ENCODE results near the gene BEX4. TPM values are rescaled to one million over a fixed set of nuclear protein-coding genes. Genes with fewer than 3 reads are reported as not detected.
A peak's percentile ranks its signal among the peaks of the same experiment; 100 is the strongest.

Gene BEX4
- total and polyA plus RNA-seq, 10 of the 15 experiments (the other 5 are each of a cell fraction or from before 2014, with no cell fraction given), result 0.76 to 3.3 (median 2.2) TPM

DNA sequence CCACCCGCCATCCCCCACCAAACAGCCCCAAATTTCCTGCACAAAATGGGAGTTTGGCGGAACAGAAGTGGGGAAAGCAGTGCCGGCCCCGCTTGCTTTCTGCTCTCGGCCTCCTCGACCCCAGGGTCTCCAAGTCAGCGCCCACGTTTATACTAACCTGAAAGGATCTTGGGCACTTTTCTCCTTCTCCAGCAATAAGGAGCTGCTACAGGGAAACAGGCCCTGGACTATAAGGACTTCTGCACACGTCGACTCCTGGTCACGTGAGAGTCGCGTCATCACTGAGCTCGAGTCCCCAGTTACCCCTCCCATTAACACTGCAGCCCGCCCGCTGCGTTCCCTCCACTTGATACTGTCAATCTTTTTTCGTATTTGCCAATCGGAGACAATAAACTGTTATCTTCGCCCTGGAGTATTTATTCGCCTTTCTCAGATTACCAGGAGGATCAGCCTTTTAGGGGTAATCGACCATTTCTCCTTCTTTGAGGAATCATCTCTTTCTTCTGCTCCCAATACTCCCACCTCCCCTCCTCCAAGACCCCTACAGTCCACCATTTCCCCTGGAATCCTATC is 40.1 kb downstream of the BEX4 start, which contains the start of gene TCEAL8 (continued):
- TF ChIP-seq, protein P1, sequence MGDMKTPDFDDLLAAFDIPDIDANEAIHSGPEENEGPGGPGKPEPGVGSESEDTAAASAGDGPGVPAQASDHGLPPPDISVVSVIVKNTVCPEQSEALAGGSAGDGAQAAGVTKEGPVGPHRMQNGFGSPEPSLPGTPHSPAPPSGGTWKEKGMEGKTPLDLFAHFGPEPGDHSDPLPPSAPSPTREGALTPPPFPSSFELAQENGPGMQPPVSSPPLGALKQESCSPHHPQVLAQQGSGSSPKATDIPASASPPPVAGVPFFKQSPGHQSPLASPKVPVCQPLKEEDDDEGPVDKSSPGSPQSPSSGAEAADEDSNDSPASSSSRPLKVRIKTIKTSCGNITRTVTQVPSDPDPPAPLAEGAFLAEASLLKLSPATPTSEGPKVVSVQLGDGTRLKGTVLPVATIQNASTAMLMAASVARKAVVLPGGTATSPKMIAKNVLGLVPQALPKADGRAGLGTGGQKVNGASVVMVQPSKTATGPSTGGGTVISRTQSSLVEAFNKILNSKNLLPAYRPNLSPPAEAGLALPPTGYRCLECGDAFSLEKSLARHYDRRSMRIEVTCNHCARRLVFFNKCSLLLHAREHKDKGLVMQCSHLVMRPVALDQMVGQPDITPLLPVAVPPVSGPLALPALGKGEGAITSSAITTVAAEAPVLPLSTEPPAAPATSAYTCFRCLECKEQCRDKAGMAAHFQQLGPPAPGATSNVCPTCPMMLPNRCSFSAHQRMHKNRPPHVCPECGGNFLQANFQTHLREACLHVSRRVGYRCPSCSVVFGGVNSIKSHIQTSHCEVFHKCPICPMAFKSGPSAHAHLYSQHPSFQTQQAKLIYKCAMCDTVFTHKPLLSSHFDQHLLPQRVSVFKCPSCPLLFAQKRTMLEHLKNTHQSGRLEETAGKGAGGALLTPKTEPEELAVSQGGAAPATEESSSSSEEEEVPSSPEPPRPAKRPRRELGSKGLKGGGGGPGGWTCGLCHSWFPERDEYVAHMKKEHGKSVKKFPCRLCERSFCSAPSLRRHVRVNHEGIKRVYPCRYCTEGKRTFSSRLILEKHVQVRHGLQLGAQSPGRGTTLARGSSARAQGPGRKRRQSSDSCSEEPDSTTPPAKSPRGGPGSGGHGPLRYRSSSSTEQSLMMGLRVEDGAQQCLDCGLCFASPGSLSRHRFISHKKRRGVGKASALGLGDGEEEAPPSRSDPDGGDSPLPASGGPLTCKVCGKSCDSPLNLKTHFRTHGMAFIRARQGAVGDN (IDR thresholded peaks at IDR 0.05), result no peak
- TF ChIP-seq MEF2A (IDR thresholded peaks at IDR 0.05; ENCODE audit: insufficient read depth, low read depth, low read length) (no peak), NR2C1 (IDR thresholded peaks at IDR 0.05) (no peak), ASH2L (IDR thresholded peaks at IDR 0.05; ENCODE audit: borderline replicate concordance, low read depth) (no peak), ZBED1 (IDR thresholded peaks at IDR 0.05; ENCODE audit: borderline replicate concordance) (no peak), SUZ12 (IDR thresholded peaks at IDR 0.05; ENCODE audit: unreplicated experiment) (no peak), ZZZ3 (IDR thresholded peaks at IDR 0.05; ENCODE audit: control insufficient read depth, insufficient read length, low read depth) (no peak), MXI1 (IDR thresholded peaks at IDR 0.05; ENCODE audit: low read depth, low read length) (no peak), ZNF384 (IDR thresholded peaks at IDR 0.05; ENCODE audit: borderline replicate concordance, low read depth, low read length) (no peak), TARDBP (IDR thresholded peaks at IDR 0.05; ENCODE audit: borderline replicate concordance) (no peak), SIX5 (IDR thresholded peaks at IDR 0.05; ENCODE audit: low read depth, low read length, severe bottlenecking) (no peak), HCFC1 (IDR thresholded peaks at IDR 0.05; ENCODE audit: low read length) (no peak), TBL1XR1 (IDR thresholded peaks at IDR 0.05; ENCODE audit: low read depth, low read length) (0 out of 2 replicates have a peak, but pooled peaks have one; percentile 16), RFX5 (IDR thresholded peaks at IDR 0.05; ENCODE audit: low read depth, low read length) (no peak), SUPT20H (IDR thresholded peaks at IDR 0.05; ENCODE audit: borderline replicate concordance, control insufficient read depth, low read depth, low read length) (no peak), CBX5 (IDR thresholded peaks at IDR 0.05; ENCODE audit: low read depth) (no peak), BCL11A (IDR thresholded peaks at IDR 0.05; ENCODE audit: low read depth, low read length) (no peak)
- TF ChIP-seq, protein P2, sequence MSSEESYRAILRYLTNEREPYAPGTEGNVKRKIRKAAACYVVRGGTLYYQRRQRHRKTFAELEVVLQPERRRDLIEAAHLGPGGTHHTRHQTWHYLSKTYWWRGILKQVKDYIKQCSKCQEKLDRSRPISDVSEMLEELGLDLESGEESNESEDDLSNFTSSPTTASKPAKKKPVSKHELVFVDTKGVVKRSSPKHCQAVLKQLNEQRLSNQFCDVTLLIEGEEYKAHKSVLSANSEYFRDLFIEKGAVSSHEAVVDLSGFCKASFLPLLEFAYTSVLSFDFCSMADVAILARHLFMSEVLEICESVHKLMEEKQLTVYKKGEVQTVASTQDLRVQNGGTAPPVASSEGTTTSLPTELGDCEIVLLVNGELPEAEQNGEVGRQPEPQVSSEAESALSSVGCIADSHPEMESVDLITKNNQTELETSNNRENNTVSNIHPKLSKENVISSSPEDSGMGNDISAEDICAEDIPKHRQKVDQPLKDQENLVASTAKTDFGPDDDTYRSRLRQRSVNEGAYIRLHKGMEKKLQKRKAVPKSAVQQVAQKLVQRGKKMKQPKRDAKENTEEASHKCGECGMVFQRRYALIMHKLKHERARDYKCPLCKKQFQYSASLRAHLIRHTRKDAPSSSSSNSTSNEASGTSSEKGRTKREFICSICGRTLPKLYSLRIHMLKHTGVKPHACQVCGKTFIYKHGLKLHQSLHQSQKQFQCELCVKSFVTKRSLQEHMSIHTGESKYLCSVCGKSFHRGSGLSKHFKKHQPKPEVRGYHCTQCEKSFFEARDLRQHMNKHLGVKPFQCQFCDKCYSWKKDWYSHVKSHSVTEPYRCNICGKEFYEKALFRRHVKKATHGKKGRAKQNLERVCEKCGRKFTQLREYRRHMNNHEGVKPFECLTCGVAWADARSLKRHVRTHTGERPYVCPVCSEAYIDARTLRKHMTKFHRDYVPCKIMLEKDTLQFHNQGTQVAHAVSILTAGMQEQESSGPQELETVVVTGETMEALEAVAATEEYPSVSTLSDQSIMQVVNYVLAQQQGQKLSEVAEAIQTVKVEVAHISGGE (CRISPR knock-in tag; IDR thresholded peaks at IDR 0.05), result no peak
- TF ChIP-seq, protein P3, sequence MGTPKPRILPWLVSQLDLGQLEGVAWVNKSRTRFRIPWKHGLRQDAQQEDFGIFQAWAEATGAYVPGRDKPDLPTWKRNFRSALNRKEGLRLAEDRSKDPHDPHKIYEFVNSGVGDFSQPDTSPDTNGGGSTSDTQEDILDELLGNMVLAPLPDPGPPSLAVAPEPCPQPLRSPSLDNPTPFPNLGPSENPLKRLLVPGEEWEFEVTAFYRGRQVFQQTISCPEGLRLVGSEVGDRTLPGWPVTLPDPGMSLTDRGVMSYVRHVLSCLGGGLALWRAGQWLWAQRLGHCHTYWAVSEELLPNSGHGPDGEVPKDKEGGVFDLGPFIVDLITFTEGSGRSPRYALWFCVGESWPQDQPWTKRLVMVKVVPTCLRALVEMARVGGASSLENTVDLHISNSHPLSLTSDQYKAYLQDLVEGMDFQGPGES (IDR thresholded peaks at IDR 0.05), result no peak

Measured in GM12878 (cell line).